ENCODE data around the gene ELL. TPM values are rescaled to one million over a fixed set of nuclear protein-coding genes. Genes with fewer than 3 reads are reported as not detected.

Gene ELL
- polyA plus RNA-seq, 3 donors = 12.2 to 35.3 (median 12.6) TPM

DNA sequence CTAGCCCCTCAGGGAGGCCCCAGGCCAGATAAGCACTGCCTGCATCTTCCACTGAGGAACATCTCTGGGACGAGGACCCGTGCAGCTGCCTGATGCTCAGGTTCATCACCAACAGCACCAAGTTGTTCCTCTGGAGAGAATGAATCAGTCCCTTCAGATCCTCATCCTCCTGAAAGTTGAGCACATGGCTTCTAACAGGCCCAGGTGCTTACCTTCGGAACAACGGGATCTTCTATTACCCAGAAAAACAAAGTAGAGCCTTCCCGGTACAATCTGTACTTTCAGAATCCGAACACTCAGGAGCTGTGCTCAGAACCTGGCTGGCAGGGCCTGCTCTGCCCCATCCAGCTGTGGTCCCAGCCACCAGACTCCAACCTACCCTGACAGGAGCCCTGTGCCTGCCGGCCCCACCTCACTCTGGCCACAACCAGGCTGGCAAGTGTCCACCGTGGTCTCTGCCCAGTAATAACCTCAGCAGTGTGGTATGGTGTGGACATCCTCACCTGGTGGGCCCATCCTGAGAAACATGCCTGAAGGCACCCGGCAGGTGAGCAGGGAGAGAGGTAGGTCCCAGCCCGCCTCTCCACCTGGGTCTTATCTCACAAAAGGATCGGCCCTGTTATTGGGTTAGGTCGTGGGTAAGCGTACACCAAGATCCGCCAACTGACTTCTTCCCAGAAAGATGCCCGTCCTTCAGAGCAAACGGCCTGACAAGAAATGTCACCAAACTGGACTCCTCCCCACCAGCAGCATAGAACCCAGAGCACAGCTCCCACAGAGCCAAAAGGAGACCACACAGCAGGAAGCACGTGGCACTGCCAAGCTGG, 34.1 kb downstream of the ELL start:
- peaks cover 84% of the 10 kb centered on the region for H3K4me1 Mint-ChIP-seq
- Histone ChIP-seq H3K4me3 (replicated peaks in 1 of 3; ENCODE audit: low read depth in 2 of 3, low read length in 3 of 3) (no peak overlapping the region), H3K36me3 (replicated peaks in 1 of 2; ENCODE audit: control insufficient read depth in 1 of 2, insufficient read depth in 2 of 2, low read length in 2 of 2) (peaks cover 0 to 12% of the 10 kb centered on the region in 2 donors), H3K4me2 (replicated peaks; ENCODE audit: extremely low read depth, low read length, poor library complexity, severe bottlenecking) (no peak overlapping the region), H3K79me2 (ENCODE audit: insufficient read depth, low read length) (peaks cover 99% of the 10 kb centered on the region), H3K9ac (ENCODE audit: insufficient read depth, low read length, poor library complexity, severe bottlenecking) (no peak overlapping the region), H3K9me3 (replicated peaks in 1 of 2; ENCODE audit: control insufficient read depth in 1 of 2, insufficient read depth in 1 of 2, low read length in 2 of 2) (no peaks in the 10 kb centered on the region), H3K27me3 (ENCODE audit: control insufficient read depth in 2 of 2, insufficient read depth in 2 of 2, low read length in 2 of 2) (no peaks in the 10 kb centered on the region), H3K4me1 (ENCODE audit: control insufficient read depth in 1 of 2, insufficient read depth in 2 of 2, low read length in 2 of 2) (peaks cover 58 to 75% of the 10 kb centered on the region in 2 donors), H4K20me1 (ENCODE audit: insufficient read depth, low read length) (peaks cover 98% of the 10 kb centered on the region), H2AFZ (ENCODE audit: insufficient read depth, low read depth, low read length, poor library complexity, severe bottlenecking) (no peak overlapping the region), H3K27ac (ENCODE audit: low read depth in 1 of 2, low read length in 2 of 2) (peak overlapping the region; percentile 1 to 97)
- TF ChIP-seq, protein P1, sequence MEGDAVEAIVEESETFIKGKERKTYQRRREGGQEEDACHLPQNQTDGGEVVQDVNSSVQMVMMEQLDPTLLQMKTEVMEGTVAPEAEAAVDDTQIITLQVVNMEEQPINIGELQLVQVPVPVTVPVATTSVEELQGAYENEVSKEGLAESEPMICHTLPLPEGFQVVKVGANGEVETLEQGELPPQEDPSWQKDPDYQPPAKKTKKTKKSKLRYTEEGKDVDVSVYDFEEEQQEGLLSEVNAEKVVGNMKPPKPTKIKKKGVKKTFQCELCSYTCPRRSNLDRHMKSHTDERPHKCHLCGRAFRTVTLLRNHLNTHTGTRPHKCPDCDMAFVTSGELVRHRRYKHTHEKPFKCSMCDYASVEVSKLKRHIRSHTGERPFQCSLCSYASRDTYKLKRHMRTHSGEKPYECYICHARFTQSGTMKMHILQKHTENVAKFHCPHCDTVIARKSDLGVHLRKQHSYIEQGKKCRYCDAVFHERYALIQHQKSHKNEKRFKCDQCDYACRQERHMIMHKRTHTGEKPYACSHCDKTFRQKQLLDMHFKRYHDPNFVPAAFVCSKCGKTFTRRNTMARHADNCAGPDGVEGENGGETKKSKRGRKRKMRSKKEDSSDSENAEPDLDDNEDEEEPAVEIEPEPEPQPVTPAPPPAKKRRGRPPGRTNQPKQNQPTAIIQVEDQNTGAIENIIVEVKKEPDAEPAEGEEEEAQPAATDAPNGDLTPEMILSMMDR (IDR thresholded peaks at IDR 0.05) = no peak
- H3K27ac Mint-ChIP-seq = peak overlapping the region; percentile 59 to 95 (median 91)
- peaks cover 26 to 42% of the 10 kb centered on the region in 2 donors for H3K36me3 Mint-ChIP-seq
- no peaks in the 10 kb centered on the region for H3K9me3 Mint-ChIP-seq
- H3K4me3 Mint-ChIP-seq = no peak overlapping the region
- DNase-seq = no peak
- WGBS (ENCODE audit: insufficient coverage) = 91% methylated on average over 11 of the region's 17 CpGs
- H3K27me3 Mint-ChIP-seq (ENCODE audit: low read depth in 3 of 3) = peaks cover 0 to 6% (median 0%) of the 10 kb centered on the region in 3 donors
- intact Hi-C loops (cut with micrococcal nuclease) = loop anchor here in 1 of 2 donors (5.0 kb wide), 1 partner anchor 35 kb away; the partner anchor contains the start of gene ELL

DNA sequence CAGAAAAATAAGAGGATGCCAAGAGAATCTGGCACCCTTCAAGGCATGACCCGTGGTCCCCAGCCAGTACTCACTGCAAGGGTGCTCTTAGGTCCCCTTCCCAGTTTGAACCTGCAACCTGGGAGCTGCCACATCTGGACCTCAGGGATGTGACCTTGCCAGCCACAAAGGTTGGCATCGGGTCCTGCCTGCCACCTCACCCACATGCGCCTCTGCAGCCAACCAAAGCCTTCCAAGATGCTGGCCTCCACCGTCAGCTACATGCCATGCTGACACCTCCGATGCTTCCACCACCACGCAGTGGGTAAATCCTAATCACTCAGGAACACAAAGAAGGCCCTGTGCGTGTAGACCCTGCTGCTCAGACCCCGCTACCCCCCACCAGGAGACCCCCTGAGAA, 35.1 kb downstream of the ELL start:
- 93% methylated on average over 8 of the region's 8 CpGs for whole genome bisulfite sequencing (ENCODE audit: insufficient coverage)
- Histone ChIP-seq H4K20me1 (ENCODE audit: insufficient read depth, low read length) (peaks cover 88% of the 10 kb centered on the region), H3K4me2 (replicated peaks; ENCODE audit: extremely low read depth, low read length, poor library complexity, severe bottlenecking) (peak overlapping the region; percentile 52), H2AFZ (ENCODE audit: insufficient read depth, low read depth, low read length, poor library complexity, severe bottlenecking) (no peak overlapping the region), H3K4me1 (ENCODE audit: control insufficient read depth in 1 of 2, insufficient read depth in 2 of 2, low read length in 2 of 2) (peaks cover 66 to 85% of the 10 kb centered on the region in 2 donors), H3K9me3 (replicated peaks in 1 of 2; ENCODE audit: control insufficient read depth in 1 of 2, insufficient read depth in 1 of 2, low read length in 2 of 2) (no peaks in the 10 kb centered on the region), H3K36me3 (replicated peaks in 1 of 2; ENCODE audit: control insufficient read depth in 1 of 2, insufficient read depth in 2 of 2, low read length in 2 of 2) (peaks cover 0 to 5% of the 10 kb centered on the region in 2 donors), H3K79me2 (ENCODE audit: insufficient read depth, low read length) (peaks cover 99% of the 10 kb centered on the region), H3K27me3 (ENCODE audit: control insufficient read depth in 2 of 2, insufficient read depth in 2 of 2, low read length in 2 of 2) (no peaks in the 10 kb centered on the region), H3K27ac (ENCODE audit: low read depth in 1 of 2, low read length in 2 of 2) (peak overlapping the region; percentile 79 to 97), H3K4me3 (replicated peaks in 1 of 3; ENCODE audit: low read depth in 2 of 3, low read length in 3 of 3) (peak overlapping the region in 1 of 3 experiments; percentile 41), H3K9ac (ENCODE audit: insufficient read depth, low read length, poor library complexity, severe bottlenecking) (peak overlapping the region; percentile 68)
- Mint-ChIP-seq H3K27me3 (ENCODE audit: low read depth in 3 of 3) (peaks cover 0 to 6% (median 0%) of the 10 kb centered on the region in 3 donors), H3K27ac (peak overlapping the region; percentile 86 to 95 (median 92)), H3K4me1 (peaks cover 87% of the 10 kb centered on the region), H3K36me3 (peaks cover 31 to 46% of the 10 kb centered on the region in 2 donors), H3K9me3 (no peaks in the 10 kb centered on the region), H3K4me3 (peak overlapping the region; percentile 39 to 51)
- no peak for DNase-seq
- TF ChIP-seq, protein P1 (IDR thresholded peaks at IDR 0.05) = no peak
- intact Hi-C loops (cut with micrococcal nuclease) = loop anchor here in 1 of 2 donors (5.0 kb wide), 1 partner anchor 36 kb away; the partner anchor contains the start of gene ELL

Measured in CD14-positive monocyte (primary cell).